NCI-H774 (cell line): ENCODE results near the gene EME1.

ENCODE experiments used
- DNase-seq: peaks from one replicate; lab custom pipeline; 2025; lab: John Stamatoyannopoulos, UW

Gene EME1

DNA sequence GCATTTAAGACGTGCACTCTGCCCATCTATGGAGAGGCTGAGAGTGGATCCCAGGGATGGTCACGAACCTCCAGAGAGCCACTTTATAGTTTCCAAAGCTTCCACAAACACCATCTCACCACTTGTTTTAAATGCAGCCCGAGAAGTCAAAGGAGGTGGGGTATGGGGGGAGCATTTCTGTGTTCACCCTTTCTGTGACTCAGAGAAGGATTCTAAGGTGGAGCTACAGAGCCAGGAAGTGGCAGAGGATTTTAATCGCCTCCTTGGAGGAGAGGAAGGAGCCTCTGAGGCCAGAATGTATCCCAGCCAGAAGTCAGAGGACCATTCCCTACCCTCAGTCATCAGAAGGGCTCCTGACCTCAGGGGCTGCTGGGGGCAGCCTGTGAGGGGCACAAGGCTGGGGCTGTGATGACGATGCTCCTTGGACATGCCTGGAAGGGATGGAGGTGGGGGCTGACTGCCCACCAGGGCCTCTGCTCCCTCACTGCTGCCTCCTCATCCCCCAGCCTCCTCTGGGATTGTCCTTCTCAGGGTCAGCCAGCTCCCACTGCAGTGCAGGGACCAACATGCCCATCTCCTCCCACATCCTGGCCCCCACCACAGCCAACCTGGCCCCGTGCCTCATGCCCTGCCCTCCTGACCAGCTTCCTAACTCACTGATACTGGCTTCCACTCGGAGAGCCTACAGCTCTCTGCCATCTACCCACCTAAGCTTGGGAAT lies 24.3 kb upstream of the EME1 start:
- DNase-seq: no peak

DNA sequence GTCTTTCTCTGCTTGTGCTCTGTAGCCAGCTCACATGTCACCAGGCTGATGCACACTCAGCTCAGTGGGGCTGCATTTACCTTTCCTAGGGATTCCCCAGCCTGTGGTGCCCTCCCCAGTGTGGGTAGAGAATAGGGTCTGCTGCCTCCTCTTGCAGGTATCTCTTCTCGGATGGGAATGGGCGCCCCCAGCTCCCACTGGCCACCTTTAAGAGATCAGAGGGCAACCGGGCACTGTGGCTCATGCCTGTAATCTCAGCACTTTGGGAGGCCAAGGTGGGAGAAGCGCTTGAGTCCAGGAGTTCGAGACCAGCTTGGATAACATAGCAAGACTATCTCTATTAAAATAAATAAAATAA lies 23.8 kb upstream of the EME1 start:
- DNase-seq: no peak

DNA sequence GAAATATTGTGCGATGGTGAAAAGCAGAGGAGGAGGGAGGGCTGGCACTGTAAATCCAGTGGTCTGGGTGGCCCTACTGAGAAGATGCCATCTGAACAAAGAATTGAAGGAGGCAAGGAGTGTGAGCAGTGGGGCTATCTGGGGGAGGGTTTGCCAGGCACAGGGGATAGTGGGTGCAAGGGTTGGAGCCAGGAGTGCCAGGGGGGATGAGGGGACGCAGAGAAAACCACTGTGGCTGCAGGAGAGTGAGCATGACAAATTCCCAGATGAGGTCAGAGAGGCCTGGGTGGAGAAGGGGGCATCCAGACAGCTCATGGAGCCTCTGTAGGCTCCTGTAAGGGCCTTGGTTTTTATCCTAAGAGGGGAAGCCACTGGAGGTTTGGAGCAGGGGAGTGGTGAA lies 22.3 kb upstream of the EME1 start:
- no peak for DNase-seq

DNA sequence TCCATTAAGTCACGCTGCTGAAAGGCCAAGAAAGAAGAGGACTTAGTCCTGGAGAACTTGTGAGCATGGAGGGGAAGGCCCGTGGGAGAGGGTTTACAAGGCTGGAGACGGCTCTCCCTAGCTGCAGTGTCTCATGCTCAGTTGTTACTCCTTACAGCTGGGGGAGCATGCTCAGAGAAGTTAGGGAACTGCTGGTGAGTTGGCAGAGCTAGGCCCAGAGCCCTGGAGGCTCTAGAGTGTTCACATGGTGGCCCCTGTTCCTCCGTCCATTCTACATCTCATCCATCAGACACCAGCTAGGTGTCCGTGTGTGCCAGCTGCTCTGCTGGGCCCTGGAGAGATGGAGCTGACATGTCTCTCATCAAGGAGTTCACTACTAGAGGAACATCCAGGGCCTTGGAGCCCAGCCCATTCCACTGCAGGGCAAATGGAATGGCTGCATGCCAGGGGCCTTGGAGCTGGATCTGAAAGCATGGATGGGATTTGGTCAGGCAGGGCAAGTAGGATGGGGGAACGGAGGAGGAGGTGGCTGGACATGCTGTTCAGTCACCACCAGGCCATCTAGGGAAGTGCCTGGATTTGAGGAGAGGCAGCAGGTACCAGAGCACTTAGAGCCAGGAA lies 20.8 kb upstream of the EME1 start:
- no peak for DNase-seq

DNA sequence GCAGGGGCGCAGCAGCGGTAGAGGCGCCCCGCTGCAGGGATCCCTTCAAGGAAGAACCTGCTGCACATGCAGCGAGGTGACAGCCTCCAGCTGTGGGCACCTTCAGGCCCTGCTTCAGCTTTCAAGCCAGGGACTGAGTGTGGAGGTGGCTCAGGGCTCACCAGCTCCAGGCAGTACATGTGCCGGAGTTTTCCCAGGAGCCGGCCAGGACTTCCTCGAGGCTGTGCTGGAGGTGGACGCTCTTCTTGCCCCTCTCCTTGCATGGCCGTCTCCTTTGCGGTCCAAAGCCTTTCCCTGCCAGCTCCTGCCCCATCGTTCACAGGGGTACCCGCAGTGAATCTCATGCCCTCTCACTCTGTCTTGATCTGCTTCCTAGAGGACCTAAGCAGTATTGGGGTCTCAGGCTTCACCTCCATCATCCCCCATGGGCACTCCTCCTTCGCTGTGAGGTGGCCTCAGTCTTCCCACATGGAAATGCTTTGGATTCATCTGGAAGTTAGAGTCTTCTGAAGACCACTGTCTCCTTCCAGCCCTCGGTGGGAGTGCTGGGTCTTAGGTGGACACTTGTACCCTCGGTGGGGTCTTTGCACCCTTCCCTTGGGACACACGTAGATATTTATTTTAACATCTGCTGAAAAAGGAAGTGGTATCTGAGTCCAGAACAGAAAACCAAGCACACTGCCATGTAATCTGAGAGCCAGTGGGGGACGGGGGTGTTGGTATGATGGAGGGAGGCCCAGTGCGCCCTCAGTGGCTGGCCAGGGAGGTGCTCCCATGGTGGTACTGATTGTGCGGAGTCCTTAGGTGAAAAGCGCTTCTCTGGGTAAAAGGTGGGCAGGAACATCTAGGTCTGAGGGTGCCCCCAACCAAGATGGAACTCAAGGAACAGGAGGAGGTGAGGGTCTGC lies 20.1 kb upstream of the EME1 start:
- no peak for DNase-seq

DNA sequence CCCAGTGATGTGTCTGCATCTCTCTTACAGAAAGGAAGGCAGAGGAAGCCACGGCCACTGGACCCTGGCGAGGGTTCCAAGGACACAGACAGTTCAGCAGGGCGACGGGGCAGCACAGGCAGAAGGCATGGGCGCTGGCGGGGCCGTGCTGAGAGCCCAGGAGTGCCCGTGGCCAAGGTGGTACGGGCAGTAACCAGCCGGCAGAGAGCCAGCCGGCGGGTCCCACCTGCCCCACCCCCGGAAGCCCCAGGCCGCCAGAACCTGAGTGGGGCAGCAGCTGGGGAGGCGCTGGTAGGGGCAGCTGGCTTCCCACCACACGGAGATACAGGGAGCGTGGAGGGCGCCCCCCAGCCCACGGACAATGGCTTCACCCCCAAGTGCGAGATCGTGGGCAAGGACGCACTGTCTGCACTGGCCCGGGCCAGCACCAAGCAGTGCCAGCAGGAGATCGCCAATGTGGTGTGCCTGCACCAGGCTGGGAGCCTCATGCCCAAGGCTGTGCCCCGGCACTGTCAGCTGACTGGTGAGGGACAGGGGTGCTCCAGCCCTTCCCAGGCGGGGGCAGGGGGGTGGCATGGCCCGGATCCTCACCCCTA lies 19.3 kb upstream of the EME1 start:
- no peak for DNase-seq

DNA sequence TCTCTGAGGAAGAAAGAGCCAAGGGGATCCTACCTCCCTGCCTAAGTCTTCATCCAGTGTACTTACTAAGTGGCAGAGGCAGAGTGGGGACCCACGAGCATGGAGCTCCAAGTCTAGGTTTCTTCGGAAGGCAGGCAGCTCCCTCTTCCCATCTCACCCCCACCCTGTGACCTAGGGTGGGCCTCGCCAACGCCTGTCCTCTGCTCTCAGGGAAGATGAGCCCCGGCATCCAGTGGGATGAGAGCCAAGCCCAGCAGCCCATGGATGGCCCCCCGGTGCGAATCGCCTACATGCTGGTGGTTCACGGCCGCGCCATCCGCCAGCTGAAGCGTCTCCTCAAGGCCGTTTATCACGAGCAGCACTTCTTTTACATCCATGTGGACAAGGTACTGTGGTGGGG lies 18.8 kb upstream of the EME1 start:
- DNase-seq: no peak

DNA sequence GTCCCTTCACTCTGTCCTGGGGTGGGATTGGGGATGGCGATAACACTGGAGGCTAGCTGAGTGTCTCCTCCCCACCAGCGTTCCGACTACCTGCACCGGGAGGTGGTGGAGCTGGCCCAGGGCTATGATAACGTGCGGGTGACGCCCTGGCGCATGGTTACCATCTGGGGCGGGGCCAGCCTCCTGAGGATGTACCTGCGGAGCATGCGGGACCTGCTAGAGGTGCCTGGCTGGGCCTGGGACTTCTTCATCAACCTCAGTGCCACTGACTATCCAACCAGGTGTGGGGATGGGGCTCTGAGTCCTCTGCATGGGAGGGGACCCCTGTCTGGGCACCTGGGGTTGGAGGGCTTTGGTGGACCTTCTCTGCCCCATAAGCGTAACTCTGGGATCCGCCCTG lies 18.3 kb upstream of the EME1 start:
- no peak for DNase-seq

DNA sequence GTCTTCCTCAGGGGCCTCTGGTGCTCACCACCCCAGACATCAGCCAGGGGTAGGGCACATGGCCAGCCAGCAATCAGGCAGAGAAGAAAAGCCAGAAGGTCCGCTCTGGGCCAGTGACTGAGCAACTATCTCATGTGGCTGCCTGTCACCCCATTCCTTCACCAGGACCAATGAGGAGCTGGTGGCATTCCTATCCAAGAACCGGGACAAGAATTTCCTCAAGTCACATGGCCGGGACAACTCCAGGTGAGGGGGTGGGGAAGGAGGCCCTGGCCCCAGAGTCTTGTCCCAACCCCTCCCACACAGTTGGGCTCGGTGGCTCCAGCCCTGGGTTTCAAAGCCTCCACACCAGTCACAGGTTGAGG lies 17.7 kb upstream of the EME1 start:
- no peak for DNase-seq

DNA sequence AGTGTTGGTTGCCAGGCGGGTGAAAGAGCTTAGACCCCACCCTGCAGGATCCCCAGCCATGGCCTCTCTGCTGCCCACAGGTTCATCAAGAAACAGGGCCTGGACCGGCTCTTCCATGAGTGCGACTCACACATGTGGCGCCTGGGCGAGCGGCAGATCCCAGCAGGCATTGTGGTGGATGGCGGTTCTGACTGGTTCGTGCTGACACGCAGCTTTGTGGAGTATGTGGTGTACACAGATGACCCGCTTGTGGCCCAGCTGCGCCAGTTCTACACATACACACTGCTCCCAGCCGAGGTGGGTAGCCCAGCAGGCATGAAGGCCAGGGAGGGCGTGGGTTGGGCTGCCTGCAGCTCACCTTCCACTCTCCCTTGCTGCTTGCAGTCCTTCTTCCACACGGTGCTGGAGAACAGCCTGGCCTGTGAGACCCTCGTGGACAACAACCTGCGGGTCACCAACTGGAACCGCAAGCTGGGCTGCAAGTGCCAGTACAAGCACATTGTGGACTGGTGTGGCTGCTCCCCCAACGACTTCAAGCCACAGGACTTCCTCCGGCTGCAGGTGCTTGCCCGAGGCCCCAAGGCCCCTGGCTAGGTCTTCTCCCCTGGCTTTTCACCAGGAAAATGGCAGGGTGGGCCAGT lies 17.2 kb upstream of the EME1 start:
- no peak for DNase-seq

DNA sequence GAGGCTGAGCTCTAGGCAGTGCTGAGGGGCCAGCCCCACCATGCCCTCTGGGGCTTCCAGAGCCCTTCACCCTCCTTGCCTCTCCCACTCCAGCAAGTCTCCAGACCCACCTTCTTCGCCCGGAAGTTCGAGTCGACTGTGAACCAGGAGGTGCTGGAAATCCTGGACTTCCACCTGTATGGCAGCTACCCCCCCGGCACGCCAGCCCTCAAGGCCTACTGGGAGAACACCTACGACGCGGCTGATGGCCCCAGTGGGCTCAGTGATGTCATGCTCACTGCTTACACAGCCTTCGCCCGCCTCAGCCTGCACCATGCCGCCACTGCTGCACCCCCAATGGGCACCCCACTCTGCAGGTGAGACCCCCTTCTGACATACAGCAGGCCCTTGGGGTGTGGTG lies 16.6 kb upstream of the EME1 start:
- no peak for DNase-seq

DNA sequence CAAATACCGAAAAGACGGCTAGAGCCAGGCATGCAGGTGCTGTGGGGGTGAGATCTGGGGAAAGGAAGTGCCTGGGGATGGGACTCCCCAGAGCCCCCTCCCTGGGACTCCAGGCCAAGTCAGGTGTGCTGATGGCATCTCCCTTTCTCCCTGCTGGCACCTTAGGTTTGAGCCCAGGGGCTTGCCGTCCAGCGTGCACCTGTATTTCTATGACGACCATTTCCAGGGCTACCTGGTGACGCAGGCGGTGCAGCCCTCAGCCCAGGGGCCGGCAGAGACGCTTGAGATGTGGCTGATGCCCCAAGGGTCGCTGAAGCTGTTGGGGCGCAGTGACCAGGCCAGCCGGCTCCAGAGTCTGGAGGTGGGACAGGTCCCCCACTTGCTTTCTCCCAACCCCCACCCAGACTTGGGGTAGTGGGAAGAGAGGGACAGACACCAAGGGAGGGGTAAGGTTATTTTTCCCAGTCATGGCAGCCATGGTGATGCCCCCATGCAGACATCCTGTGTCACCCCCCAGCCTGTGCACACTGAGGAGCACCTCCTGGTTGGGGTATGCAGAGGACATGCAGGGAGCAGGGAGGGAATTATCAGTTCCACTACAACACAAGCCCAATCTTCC lies 16.0 kb upstream of the EME1 start:
- DNase-seq: no peak

DNA sequence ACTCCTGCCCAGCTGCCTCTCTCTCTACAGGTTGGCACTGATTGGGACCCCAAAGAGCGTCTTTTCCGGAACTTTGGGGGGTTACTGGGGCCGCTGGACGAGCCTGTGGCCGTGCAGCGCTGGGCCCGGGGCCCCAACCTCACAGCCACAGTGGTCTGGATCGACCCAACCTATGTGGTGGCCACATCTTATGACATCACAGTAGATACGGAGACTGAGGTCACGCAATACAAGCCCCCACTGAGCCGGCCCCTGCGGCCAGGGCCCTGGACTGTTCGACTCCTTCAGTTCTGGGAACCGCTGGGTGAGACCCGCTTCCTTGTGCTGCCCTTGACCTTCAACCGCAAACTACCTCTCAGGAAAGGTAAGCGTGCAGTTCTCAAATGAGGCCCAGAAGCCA lies 14.9 kb upstream of the EME1 start:
- no peak for DNase-seq

DNA sequence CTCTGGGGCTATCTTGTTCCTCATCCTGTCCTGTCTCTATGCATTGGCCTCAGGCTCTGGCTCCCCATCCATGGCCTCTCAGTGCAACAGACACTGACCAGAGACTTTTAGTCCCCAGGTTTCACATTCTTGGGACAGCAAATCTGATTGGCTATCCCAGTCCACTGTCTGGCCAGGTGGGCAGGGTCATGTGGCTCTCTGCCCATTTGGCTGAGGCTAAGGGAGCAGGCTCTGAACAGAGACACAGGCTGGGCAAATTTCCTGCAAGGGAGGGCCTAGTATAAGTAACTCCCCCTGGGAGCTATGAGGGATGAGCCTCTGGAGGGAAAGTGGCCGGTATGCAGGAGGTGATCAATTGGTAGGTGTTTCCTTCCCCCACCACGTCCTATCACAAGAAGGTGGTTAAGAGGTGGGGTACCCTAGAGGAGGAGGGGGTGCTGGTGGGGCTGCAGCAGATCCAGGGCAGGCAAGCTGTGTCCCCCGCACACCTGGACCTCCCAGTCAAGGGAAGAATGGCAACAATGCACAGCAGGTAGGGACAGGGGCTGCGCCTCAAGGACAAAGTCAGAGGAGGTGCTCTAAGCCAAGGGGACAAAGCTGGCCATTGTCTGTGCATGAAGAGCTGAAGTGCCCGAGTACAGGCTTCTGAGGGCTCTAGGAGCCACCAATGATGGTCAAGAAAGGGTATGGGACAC lies 13.9 kb upstream of the EME1 start:
- DNase-seq: no peak

DNA sequence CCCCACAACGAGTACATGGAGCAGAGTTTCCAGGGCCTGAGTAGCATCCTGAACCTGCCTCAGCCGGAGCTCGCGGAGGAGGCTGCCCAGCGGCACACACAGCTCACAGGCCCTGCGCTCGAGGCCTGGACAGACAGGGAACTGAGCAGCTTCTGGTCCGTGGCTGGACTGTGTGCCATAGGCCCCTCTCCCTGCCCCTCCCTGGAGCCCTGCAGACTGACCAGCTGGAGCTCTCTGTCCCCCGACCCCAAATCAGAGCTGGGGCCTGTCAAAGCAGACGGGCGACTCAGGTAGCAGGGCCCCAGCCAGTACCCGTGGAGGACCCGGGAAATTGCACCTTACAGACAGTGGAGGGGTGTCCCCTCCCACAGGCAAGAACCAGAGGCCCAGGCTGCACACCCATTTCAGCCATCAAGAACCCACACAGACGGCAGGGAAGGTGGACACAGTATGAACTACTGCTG lies 13.0 kb upstream of the EME1 start:
- DNase-seq: no peak

DNA sequence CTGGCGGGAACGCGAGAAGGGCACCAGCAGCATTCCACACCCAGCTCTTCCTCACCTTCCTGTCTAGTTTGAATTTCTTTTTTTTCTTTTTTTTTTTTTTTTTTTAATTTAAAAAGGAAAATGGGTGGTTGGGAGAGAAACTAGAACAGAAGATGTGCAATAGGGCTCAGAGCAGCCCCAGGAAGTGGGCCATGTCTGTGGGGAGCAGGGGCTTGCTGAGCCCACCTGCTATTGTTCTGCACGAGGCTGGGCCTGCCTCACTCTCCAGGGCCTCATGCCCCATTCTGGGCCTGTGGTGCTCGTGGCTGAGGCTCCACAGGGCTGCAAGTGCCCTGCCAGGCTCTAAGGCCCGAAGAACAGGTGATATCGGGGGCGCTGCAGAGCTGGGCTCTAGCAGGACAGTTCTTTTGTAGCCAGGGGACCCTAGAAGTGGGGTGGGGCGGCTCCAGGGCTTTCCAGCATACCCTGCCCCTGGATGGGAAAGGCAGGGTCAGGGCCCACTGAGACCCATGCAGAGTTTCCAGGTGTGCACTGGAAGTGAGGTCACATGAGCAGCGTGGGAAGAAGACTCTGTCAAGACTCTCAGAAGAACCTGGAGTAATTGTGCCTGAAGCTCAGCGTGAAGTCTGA lies 12.4 kb upstream of the EME1 start:
- no peak for DNase-seq

DNA sequence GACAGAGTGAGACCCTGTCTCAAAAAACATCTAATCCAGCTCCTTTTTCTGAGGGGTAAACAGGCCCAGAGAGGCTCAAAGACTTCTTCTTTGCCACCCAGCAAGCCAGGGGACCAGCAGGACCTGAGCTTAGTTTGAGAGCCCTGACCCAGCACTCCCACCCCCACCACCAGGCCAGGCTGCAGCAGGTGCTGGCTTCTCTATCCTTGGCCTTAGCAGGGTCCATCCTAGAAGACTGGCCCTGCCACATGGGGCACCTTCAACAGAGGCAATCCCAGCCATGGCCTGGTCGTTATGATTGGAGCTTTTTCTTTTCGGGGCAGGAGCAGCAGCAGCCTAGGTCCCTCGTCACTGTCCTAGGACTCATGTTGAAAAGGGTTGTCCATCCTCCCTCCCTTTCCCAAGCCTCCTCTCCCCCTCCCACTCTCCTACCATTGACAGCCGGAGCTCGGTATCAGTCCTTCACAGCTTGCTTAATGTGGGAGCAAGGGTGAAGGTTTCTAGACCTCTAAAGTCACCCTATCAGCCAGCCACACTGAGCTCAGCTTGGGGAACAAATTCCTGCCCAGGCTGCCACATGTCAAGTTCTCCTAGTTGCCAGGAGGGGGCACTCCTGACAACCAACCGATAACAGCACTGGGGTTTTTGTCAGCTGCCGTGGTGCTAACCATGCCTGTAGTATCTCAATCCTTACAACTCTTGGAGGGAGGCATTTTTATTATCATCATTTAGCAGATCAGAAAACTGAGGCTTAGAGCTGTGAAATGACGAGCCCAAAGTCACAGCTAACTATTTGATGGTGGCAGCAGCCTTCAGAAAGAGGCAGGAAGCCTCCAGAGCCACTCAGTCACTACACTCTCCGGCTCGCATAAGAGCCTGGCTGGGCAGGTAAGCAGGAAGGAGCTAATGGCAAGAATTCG lies 11.2 kb upstream of the EME1 start:
- DNase-seq: peak; percentile 24

DNA sequence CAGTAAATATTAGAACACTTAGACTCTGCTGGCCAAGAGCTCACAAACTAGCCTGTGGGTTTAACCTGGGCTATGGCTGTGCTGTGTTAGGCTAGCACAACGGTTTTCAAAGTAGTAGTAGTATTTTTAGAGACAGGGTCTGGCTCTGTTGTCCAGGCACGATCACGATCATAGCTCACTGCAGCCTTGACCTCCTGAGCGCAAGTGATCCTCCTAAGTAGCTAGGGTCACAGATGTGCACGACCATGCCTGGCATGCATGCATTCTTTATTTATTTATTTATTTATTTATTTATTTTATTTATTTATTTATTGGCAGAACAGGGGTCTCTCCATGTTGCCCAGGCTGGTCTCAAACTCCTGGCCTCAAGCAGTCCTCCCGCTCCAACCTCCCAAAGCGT lies 10.4 kb upstream of the EME1 start:
- no peak for DNase-seq

DNA sequence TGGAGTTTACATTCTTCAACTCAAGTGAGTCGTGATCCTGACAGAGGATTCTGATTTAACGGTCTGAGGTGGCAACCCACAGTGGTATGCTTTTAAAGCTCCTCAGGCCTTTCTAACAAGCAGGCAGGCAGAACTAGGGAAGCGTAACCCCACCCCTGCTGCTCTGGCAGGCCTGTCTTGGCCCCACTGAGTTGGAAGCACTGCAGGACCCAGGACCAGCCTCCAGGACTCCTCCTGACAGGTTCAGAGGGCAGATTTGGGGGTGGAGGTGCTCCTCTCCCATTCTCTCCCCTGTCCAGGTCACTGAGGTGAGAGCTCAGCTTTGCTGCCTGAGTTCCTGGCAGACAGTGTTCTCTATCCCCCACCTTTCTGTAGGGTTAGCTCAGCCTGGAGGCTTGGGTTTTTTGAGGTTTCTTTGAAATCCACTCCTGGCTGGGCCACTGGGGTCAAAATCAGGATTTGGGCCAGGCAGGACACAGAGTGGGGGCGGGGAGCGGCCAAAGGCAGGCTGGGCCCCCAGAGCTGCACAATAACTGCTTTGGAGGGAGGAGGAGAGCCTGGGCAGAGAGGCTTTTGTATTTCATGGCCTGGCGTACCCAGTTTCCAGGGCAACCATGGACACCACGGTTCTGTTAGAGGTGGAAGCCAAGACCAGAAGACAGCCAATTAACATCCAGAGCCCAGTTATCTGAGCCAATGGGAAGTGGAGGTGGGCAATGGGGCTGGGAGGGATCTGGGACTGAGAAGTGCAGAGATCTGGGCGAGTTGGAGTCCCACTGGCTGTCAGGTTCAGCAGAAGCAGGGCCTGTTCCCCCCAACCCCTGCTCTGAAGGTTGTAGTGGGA lies 9.6 kb upstream of the EME1 start:
- peak; percentile 7 for DNase-seq
